HL-60/S4 (cell line): ENCODE data around the gene ZNF555.
"Not testable (repeated sequence)": the region's sequence is repeated elsewhere in the genome, so short reads cannot be mapped to it uniquely, and the experiment has no call there.

Source experiments
- in situ Hi-C: fragments of 300-500 bp; cut with MboI; formaldehyde crosslinking; loops from 2 replicates; pipeline ENCODE4 v1.14.3; 2022; ENCODE audit warnings: low sequenced_read_pairs

The ZNF555 gene

GRCh38 chr19:2806736-2807378, 34.4 kb upstream of the ZNF555 start:
- in situ Hi-C loops = no loop called here

- in situ Hi-C loops = no loop called here
Observed at GRCh38 chr19:2807379-2808128, 33.7 kb upstream of the ZNF555 start.

DNA sequence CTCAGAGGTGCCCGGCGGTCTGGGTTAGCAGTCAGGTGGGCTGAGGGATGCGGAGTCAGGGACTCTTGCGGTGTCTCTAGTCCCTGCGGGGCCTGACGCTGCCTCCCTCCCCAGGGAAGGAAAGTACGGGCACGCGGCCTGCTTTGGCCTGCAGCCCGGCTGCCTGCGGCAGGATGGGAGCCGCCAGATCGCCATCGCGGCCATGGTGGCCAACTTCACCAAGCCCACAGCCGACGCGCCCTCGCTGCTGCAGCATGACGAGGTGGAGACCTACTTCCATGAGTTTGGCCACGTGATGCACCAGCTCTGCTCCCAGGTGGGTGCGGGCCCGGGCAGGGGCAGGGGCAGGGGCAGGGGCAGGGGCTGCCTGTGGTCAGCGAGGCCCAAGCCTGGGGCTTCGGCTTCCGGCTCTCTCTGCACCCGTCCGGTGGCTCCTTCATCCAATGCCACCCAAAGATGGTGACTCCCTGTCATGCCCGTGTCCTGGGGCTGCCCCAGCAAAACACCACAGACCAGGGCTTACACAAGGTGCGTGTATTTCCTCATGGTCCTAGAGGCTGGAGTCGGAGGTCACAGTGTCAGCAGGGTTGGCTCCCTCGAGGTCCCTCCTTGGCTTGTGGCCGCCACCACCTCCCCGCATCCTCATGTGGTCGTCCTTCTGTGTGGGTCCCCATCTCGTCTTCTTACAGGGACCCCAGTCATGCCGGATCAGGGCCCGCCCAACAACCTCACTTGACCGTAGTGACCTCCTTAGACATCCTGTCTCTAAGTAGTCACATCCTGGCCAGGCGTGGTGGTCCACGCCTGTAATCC, 32.9 kb upstream of the ZNF555 start:
- in situ Hi-C loops = no loop called here

GRCh38 chr19:2809387-2810140, 31.7 kb upstream of the ZNF555 start:
- in situ Hi-C loops = no loop called here

DNA sequence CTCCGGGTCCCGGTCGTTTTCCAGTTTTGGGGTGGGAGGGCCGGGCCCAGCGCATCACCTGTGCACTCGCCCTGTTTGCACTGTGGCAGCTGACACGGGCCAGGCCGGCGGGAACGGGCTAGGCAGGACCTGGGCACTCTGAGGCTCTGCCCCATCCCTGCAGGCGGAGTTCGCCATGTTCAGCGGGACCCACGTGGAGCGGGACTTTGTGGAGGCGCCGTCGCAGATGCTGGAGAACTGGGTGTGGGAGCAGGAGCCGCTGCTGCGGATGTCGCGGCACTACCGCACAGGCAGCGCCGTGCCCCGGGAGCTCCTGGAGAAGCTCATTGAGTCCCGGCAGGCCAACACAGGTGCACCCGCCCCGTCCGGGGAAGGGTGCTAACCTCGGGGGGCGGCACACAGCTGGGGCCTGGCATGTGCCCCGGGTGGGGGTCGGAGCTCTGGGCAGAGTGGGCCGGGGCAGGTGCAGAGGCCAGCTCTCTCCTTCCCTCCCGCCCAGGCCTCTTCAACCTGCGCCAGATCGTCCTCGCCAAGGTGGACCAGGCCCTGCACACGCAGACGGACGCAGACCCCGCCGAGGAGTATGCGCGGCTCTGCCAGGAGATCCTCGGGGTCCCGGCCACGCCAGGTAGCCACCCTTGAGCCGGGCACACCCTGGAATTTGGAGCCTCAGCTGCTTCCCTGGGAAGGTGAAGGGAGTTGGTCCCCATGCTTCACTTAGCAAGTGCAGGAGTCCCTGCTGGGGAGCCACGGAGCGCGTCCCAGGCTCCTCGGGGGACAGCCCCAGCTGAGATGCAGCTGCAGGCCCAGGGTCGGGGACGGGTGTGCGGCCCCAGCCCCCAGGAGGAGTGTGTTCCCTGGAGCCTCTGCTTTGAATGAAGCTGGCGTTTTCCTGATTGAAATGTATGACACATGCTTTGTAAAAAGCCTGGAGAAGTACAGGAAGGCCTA, 30.9 kb upstream of the ZNF555 start:
- in situ Hi-C loops = no loop called here

GRCh38 chr19:2811221-2811722, 30.0 kb upstream of the ZNF555 start:
- in situ Hi-C loops = no loop called here

- in situ Hi-C loops = no loop called here
Observed at GRCh38 chr19:2811735-2812413, 29.4 kb upstream of the ZNF555 start.

- in situ Hi-C loops = no loop called here
Observed at GRCh38 chr19:2812414-2813234, 28.7 kb upstream of the ZNF555 start.

GRCh38 chr19:2813235-2814160, 27.8 kb upstream of the ZNF555 start:
- in situ Hi-C loops = no loop called here

DNA sequence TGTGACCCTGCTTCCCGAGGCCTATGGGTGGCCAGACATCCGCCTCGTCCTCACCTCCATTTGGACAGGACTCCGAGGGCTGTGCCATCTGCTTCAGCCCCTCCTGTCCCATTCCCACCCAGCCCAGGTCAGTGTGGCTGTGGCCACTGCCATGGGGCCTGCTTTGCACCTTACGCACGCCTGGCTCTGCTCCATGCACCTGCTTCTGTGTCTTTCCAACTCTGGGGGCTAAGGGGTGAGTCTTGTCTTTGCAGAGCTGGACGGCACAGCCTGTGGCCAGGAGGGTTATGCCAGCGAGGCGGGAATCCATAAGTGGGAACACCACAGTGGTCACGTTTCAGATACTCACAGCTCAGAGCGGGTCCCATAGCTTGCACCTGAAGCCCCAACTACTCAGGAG, 26.8 kb upstream of the ZNF555 start:
- in situ Hi-C loops = no loop called here

DNA sequence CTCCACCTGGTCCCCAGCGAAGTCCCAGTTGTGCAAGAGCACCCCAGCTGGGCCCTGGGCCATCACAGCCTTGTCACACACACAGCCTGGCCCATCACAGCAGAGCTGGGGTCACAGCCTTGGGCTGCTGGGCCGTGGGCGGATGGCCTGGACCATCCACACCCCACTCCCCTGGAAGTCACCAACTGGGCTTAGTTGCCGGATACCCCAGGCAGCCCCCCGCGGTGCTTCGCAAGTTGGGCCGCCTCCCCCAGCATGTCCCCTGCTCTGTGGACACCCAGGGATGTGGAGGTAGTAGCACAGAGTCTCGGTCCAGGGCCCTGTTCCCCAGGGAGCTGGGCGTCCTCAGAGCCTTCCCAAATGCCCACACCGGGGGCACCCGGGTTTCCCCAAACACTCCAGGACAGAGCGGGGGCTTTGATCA, 26.1 kb upstream of the ZNF555 start:
- in situ Hi-C loops = no loop called here

DNA sequence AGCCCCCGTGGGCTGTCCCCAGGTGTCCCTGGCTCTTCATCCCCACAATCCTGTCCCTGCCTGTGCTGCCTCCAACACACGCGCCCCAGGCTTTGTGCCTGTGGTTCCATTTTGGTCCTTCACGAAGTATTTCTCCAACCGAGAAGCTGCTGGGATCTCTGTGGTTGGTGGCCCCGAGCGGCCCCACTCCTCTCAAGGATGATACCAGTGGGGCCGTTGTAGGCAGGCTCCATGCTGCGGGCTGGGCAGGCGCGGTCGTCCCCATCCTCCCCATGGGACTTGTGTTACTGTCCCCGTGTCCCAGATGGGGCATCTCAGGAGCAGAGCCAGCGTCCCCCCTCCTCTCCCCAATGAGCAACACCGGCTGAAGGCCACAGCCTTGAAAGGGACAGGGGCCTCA, 25.4 kb upstream of the ZNF555 start:
- in situ Hi-C loops = no loop called here

GRCh38 chr19:2816641-2817040, 24.6 kb upstream of the ZNF555 start:
- in situ Hi-C loops = no loop called here

DNA sequence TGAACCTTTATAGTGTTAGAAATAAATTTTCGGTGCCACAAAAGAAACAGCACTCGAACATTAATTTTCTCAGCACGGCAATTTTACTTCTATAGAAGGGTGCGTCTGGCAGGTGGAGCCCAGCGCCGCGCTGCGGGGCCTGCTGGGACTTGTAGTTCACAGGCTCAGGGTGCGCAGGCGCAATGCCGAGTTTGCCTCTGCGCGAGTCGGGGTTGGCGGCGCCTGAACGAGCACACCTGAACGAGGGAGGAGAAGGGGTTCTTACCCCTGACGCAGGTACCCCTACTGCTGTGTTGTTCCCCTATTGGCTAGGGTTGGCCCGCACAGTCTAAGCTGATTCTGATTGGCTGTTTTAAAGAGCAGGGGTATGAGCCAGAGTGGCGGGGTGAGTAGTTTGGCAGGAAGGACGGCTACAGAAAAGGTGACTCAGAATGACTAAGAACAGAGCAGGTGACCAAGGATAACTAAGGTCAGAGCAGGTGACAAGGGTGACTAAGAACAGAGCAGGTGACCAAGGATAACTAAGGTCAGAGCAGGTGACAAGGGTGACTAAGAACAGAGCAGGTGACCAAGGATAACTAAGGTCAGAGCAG, 23.9 kb upstream of the ZNF555 start:
- in situ Hi-C loops = not testable (repeated sequence)

- in situ Hi-C loops = no loop called here
Observed at GRCh38 chr19:2819540-2820111, 21.6 kb upstream of the ZNF555 start, which contains the start of gene ZNF554. Gene ZNF554, plus strand, starts transcription at chr19:2819868. Its CDS starts 204 bp downstream, at chr19:2820072.

- in situ Hi-C loops = no loop called here
Observed at GRCh38 chr19:2820112-2820702, 21.1 kb upstream of the ZNF555 start.
